ENCODE data around the gene TMEFF1.
A peak's percentile ranks its signal among the peaks of the same experiment; 100 is the strongest.
"Not testable (repeated sequence)": the region's sequence is repeated elsewhere in the genome, so short reads cannot be mapped to it uniquely, and the experiment has no call there.

The TMEFF1 gene

DNA sequence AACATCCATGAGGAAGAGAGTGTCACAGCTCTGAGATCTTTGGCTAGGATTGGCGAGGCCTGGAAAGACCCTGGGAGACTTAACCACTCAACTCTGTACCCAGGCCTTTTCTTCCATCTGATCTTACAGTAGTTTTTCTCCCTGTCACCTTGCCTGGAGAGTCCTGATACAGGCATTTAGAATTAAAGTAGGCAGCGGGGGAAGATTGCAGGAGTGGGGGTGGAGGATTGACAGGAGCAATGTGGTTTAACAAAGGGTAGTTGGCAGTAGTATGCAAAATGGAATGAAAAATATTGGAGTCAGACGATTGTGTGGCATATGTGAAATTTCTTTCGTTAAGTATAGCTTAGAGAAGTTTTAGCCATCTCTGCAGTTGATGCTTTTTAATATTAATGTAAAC is 16.9 kb downstream of the TMEFF1 start:
- DNase-seq (ENCODE audit: low spot score), result no peak

DNA sequence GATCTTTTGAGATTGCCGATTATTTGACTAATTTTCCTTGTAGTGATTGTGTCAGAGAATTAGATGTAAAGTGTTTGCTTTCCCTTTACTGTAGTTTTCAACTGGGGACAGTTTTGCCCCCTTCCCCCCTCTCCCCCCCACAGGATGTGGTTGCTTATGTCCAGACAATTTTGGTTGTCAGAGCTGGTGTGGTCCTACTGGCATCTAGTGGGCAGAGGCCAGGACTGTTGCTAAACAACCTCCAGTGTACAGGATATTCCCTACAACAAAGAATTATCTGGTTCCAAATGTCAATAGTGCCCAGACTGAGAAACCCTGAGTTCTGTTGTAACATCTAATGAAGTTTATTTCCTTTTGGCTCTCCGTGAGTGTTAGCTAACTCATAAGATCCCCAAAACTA is 20.0 kb downstream of the TMEFF1 start:
- DNase-seq (ENCODE audit: low spot score), result peak; percentile 63

DNA sequence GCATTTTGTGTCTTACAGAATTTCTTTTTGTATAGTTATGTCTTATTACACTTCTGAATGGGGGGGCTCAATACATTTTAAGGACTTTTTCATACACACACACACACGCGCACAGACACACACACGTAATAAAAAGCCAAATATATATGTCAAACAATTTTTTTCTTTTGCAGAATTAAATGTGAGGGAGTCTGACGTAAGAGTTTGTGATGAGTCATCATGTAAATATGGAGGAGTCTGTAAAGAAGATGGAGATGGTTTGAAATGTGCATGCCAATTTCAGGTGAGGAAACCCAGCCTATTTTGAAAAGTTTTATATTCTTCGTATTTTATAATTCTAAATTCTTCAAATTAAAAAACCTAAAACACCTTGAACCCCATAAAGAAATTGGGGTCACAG is 25.6 kb downstream of the TMEFF1 start:
- DNase-seq (ENCODE audit: low spot score), result no peak

DNA sequence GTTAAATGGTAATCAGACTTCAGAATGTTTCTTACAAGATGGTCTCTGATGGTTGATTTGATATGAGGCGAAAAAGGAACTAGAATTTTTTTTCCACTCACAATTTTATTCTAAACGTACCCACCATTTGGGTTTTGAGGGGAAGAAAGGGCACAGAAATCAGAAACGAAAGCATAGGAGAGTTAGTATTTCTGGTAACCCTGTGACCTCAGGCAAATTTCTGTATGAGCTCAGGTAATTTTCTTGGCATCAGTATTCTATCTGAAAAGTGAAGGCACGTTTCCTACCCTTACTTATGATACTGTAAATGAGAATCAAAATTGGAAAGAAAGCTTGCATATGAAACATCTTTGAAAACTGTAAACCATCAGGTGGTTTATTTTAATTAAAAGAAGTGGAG is 26.5 kb downstream of the TMEFF1 start:
- DNase-seq (ENCODE audit: low spot score), result no peak

DNA sequence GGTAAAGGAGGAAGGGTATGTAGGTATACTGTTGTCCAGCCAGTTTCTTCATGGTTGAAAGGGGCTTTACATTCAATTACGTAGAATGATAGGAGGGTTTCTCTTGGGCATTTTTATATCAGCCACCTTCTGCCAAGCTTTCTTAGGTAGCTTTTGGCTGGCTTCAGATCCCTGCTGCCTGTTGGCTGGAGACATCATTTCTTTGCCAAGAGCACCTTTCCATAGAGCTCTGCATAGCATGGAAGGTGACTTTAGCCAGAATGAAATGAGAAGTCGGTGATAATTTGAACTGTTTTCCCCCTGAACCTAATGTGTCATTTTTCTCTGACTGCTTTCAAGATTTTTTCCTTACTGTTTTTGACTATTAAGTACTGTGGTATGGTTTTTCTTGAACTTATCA is 26.9 kb downstream of the TMEFF1 start:
- DNase-seq (ENCODE audit: low spot score), result no peak

DNA sequence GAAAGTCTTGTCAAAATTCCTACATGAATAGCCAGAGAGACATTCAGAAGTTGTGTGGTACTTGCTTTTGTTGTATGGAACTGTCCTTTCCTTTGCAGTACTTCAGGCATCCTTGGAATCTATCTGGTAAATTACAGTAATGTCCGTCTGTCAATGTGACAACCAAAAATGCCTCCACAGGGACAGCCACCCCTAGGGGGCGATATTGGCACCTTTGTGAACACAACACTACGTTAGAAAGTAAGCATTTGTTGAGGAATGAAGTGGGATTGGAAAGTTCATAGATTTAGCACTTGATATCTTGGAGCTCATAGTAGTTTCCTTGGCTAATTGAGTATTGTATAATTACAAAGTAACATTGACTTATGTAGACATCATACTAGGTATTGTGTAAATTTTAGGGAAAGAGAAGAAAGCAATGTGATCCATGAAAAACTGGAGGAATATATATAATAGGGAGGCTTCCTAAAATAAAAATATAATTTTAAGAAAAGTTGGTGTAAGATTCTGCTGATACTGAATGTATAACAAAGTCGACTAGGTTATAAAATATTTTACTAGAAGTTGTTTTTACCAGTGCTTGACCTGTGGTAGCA is 32.7 kb downstream of the TMEFF1 start:
- DNase-seq (ENCODE audit: low spot score), result peak; percentile 50

DNA sequence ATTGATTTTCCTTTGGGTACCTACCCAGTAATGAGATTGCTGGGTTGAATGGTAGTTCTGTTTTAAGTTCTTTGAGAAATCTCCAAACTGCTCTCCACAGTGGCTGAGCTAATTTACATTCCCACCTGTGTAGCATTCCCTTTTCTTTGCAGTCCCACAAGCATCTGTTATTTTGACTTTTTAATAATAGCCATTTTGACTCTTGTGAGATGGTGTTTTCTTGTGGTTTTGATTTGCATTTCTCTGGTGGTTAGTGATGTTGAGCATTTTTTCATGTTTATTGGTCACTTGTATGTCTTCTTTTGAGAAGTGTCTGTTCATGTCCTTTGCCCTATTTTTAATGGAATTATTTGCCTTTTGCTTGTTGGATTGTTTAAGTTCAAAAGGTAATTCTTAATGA is 34.4 kb downstream of the TMEFF1 start:
- not testable (repeated sequence) for DNase-seq (ENCODE audit: low spot score)

DNA sequence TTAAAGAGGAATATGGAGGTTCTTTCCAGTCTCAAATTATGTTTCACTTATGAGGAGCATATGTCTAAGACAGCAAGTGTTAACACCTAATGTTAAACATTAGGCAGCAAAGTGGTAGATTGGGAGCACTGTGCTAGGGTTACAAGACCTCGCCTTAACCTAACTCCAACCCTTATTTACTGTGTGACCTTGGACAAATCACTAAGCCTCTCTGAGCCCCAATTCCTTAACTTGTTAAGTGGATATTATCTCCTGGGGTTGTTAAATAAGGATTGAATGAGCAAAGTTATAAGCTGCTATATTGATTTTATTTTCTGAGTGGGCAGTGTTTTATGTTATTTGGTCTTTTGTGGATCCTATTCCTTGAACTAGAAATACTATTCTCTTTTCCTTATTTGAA is 38.3 kb downstream of the TMEFF1 start:
- DNase-seq (ENCODE audit: low spot score), result no peak

DNA sequence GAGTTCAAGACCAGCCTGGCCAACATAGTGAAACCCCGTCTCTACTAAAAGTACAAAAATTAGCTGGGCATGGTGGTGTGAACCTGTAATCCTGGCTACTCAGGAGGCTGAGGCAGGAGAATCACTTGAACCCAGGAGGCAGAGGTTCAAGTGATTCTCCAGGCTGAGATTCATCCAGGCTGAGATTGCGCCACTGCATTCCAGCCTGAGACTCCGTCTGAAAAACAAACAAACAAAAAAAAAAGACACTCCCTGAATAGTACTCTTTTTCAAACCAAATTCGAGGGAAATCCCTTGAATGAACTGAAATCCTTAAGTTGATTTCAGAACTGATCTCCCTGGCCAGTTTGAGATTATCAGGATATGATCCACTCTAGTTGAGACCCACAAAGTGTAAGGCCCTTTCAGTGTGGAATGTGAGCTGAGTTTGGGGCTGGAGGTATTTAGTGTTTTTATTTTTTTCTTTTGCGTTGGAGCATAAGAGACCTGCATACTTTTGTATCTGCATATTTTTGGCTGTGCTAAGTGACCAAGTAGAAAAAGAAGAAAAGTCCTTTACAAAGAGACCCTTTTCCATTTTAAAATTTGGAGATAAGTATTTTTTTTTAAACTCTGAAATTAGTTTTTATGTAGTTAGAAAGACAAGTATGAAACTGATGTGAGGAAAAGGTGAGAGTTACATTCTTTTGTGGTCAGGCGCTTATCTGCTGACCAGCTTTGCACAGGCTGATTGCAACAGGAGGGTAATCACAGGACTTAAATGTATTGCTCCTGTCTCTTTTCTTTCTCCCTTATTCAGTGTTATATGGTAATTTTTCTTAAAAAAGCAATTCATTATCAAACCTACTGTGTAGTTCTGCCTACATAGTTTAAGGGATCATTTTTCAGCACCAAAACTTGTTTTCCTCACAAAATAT is 42.9 kb downstream of the TMEFF1 start:
- no peak for DNase-seq (ENCODE audit: low spot score)

DNA sequence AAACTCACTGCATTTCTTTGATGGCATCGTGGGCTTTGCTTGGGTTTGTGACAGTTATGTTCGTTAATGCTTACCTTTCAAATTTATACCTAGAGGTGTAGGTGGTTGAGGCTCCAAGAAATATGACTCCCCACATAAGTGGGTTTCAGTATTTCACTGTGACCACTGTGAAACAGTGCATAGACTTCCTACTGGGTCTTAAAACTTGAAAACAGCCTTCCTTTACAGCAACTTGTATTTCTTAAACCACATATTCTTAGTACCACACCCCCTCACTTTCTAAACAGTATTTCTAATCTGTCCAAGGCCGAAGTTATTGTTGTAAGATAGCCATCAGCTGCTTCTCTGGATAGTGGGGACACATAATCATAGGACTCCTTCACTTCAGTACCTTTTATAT is 48.3 kb downstream of the TMEFF1 start:
- DNase-seq (ENCODE audit: low spot score), result no peak

DNA sequence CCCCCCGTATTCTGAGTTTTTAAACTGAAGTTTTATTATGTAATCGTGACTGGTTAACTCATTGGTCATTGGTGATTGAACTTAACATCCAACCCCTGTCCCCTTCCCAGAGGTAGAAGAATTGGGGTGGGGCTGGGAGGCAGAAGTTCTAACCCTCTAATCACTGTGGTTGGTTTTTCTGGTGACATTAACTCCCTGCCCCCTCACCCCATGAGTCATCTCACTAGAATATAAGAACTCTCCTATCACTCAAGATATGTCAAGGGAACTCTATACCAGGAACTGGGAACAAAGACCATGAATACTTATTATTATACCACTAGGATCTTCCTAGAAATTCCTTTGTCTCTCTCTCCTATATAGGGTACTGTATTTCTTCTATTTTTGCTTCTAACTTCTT is 52.6 kb downstream of the TMEFF1 start:
- DNase-seq (ENCODE audit: low spot score), result no peak

DNA sequence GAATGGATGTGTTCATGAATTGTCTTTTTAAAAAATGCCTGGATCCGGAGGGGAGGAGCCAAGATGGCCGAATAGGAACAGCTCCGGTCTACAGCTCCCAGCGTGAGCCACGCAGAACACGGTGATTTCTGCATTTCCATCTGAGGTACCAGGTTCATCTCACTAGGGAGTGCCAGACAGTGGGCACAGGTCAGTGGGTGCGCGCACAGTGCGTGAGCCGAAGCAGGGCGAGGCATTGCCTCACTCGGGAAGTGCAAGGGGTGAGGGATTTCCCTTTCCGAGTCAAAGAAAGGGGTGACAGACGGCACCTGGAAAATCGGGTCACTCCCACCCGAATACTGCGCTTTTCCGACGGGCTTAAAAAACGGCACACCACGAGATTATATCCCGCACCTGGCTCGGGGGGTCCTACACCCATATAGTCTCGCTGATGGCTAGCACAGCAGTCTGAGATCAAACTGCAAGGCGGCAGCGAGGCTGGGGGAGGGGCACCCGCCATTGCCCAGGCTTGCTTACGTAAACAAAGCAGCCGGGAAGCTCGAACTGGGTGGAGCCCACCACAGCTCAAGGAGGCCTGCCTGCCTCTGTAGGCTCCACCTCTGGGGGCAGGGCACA is 54.3 kb downstream of the TMEFF1 start:
- not testable (repeated sequence) for DNase-seq (ENCODE audit: low spot score)

DNA sequence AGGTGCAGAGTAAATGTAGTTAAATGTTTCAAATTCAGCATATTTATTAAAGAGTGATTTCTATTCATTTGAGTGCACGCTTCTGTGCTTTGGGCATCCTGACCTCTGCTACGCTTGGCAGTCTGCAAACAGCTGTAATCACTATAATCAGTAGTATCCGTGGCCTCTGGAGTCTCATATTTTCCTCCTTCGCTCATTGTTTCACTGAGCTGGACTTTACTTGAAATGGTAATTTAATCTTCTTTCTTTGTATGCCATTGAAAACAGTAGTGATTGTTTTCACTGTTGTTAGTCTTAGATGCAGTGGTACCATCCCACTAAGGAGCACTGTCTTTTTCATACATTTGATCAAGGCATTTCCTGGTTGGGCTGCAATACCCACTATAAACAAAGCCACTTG is 61.5 kb downstream of the TMEFF1 start:
- no peak for DNase-seq (ENCODE audit: low spot score)

DNA sequence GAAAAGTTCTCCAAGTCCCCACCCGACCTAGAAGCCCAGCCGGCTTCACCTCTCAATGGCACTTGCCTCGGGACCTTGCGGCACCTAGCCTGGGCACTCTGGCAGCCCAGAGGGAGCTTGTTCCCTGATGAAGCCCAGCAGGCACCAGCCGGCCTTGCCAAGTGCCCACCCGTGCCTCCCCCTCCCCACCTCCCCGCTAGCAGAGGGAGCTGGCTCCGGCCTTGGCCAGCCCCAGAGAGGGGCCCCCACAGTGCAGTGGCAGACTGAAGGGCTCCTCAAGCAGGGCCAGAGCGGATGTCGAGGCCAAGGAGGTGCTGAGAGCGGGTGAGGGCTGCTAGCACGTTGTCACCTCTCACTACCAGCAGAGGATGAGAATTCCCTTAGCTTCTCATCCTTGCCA is 67.4 kb downstream of the TMEFF1 start:
- no peak for DNase-seq (ENCODE audit: low spot score)

DNA sequence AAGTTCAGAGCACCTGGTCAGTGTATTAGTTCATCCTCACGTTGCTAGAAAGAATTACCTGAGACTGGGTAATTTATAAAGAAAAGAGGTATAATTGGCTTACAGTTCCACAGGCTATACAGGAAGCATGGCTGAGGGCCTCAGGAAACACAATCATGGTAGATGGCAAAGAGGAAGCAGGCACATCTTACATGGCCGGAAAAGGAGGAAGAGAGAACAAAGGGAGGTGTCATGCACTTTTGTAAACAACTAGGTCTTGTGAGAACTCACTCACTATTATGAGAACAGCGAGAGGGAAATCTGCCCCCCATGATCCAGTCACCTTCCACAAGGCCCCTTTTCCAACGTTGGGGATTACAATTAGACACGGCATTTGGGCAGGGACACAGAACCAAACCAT is 76.1 kb downstream of the TMEFF1 start:
- no peak for DNase-seq (ENCODE audit: low spot score)

DNA sequence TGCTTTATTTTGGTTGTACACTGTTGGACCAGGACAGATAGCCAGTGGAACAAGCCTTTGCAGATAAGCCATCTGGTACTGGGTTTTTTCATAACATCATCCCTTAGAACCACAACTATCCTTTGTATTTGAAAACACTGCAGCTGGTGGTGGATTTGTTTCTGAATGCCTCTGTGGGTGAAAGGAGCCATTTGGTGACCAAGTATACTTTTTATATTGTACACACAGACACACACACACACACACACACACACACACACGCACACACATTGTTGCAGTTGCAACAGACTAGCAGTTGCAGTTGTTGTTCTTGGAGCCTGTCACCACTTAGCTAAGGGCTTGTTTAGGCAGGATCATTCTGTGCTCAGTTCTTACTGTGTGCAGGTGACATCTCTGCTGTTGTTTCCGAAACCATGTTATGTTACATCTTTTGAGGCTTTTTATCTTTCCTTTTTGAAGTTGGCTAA is 82.0 kb downstream of the TMEFF1 start:
- no peak for DNase-seq (ENCODE audit: low spot score)

DNA sequence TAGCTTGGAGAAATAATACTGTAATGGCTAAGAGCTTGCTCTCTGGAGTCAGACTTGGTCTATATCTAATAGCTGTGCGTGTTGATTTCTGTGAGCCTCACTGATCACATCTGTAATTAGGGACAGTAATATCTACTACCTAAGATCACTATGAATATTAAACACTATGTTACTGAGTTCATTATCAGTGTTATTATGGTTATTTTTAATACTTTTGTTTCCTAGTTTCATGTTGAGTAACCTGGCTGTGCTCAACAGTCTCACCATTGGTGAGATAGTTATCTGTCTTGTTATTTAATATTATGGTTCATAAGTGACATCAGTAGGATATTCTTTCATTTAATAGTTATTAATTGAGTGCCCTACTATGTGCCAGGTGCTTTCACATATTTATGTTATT is 82.5 kb downstream of the TMEFF1 start:
- no peak for DNase-seq (ENCODE audit: low spot score)

DNA sequence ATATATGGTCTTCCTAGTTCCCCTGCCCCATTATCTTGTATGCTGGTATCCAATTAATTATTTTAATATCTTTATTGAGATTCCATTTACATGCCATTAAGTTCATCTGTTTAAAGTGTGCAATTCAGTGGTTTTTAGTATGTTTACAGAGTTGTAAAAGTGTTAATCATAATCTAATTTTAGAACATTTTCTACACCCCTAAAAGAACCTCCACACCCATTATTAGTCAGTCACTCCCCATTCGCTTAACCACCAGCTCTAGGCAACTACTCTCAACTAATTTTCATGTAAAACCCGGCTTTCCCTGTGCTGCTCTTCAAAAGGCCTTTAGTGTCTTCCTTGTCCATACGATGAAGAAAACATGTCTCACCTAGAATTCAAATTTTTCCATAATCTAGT is 84.1 kb downstream of the TMEFF1 start:
- DNase-seq (ENCODE audit: low spot score), result no peak

DNA sequence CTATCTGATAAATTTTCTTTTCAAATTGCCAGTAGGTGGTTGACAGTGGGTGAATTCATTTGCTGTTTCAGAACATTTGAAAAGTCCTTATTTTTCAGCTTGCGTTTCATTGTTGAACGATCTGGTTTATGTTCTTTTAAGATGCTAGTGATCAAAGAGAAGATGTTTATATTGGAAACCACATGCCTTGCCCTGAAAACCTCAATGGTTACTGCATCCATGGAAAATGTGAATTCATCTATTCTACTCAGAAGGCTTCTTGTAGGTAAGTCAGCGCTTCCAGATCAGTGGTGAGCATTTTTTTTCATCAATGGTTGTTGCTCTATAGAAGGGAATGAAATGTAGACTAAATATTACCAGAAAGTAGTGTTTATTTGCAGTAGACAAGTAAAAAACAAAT is 88.3 kb downstream of the TMEFF1 start:
- DNase-seq (ENCODE audit: low spot score), result no peak

DNA sequence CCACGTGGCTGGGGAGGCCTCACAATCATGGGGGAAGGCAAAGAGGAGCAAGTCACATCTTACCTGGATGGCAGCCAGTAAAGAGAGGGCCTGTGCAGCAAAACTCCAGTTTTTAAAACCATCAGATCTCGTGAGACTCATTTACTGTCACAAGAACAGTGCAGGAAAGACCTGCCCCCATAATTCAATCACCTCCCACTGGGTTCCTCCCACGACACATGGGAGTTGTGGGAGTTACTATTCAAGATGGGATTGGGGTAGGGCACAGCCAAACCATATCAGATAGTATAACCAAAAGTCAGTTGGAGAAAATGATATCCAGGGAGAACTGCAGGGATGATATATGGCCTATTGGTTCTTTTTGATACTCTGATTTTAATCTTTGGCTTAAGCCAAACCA is 94.9 kb downstream of the TMEFF1 start:
- no peak for DNase-seq (ENCODE audit: low spot score)

DNA sequence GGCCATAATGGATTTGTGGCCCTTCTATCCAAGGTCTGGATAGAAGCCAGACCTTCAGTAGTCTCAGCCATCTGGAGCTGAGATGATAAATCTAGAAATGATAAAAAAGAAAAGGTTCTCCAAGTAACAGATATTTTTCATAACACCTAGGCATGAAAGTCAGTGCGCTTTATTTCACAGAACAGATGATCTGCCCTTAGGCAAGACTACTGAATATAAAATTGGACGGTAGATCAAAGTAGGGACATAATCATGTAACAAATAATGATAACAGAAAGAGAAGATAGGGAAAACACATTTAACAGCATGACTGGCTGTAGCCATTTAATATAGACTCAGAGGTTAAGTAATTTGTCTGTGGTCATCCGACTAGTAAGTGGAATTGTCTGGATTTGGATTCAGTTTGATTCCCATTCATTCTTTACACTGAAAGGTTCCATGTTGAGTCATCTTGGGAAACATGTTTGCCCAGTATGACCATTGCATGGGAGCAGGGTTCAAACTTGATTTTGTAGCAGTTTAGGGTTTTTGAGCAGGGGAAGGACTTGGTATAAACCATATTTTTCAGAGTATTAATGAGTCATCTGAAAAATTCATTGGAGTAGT is 100.8 kb downstream of the TMEFF1 start:
- DNase-seq (ENCODE audit: low spot score), result no peak

DNA sequence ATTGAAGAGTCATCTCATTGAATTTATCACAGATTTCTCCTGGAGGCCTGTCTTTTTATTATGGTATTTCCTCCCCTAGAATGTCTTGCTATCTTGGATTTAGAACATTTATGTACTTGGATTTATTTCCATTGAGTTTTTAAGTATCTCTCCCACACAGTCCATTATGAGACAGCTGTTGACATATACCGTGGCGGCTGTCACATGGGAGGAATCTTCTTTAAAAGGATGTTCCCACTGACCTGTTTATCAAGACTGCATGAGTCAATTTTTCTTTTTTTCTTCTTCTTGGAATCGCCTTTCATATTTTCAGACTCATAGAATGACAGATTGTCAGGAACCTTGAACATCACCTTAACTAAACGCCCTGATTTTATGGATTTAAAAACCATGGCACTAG is 102.1 kb downstream of the TMEFF1 start:
- DNase-seq (ENCODE audit: low spot score), result no peak

All from AG08395 (cell line).